OCI-LY3 (cell line): Measurements from ENCODE around the gene RNF25.

Experiments
- H2AFZ ChIP-seq: fragments of 200-600, 300-600 bp; shearing (Covaris generic); 2 replicates; pipeline ENCODE4 v1.6.0; 2014; ENCODE audit warnings: antibody characterized with exemption, low read depth, low read length
- H3K27ac ChIP-seq: fragments of 200-600, 300-600 bp; sonication (generic); 2 replicates; pipeline ENCODE4 v1.5.1; 2014; ENCODE audit warnings: mild to moderate bottlenecking, low read length, moderate library complexity, mixed read lengths
- H3K27me3 ChIP-seq: fragments of 200-600, 300-600 bp; sonication (generic); 2 replicates; pipeline ENCODE4 v1.6.1; 2014; ENCODE audit warnings: low read depth, low read length, mixed read lengths
- H3K36me3 ChIP-seq: fragments of 200-600, 300-600 bp; sonication (generic); replicated peaks from 2 replicates; pipeline ENCODE3; 2014; ENCODE audit warnings: low read depth, low read length, mixed read lengths
- H3K4me1 ChIP-seq: fragments of 300-600, 200-600 bp; sonication (generic); 2 replicates; pipeline ENCODE4 v1.6.1; 2014; ENCODE audit warnings: low read length, mixed read lengths
- H3K4me2 ChIP-seq: fragments of 200-600, 300-600 bp; sonication (generic); 2 replicates; pipeline ENCODE4 v1.6.1; 2014; ENCODE audit warnings: low read length, mixed read lengths
- H3K4me3 ChIP-seq: fragments of 300-600, 200-600 bp; sonication (generic); 2 replicates; pipeline ENCODE4 v1.5.1; 2014; ENCODE audit warnings: antibody characterized with exemption, mild to moderate bottlenecking, low read length, moderate library complexity
- H3K79me2 ChIP-seq: fragments of 300-600, 200-600 bp; shearing (Covaris generic); 2 replicates; pipeline ENCODE4 v1.6.1; 2014; ENCODE audit warnings: mild to moderate bottlenecking, low read length, mixed read lengths
- H3K9ac ChIP-seq: fragments of 300-600, 200-600 bp; shearing (Covaris generic); 2 replicates; pipeline ENCODE4 v1.6.0; 2014; ENCODE audit warnings: mild to moderate bottlenecking, low read length, moderate library complexity
- H3K9me3 ChIP-seq: fragments of 200-600, 300-600 bp; shearing (Covaris generic); 2 replicates; pipeline ENCODE4 v1.6.1; 2014; ENCODE audit warnings: low read length, mixed read lengths; ENCODE audit not compliant: insufficient read depth
- H4K20me1 ChIP-seq: fragments of 200-600, 300-600 bp; sonication (generic); 2 replicates; pipeline ENCODE4 v1.6.1; 2016; ENCODE audit warnings: low read length, mixed read lengths; ENCODE audit not compliant: insufficient read depth
- EZH2phosphoT487 ChIP-seq: fragments of 200-600 bp; shearing (Covaris generic); IDR thresholded peaks from 2 replicates; pipeline ENCODE4 v1.6.1; 2018; ENCODE audit warnings: antibody characterized with exemption, mixed run types, low read depth
- TF ChIP-seq, protein P1 (sequence below): fragments of 200-600, 300-600 bp; sonication (generic); IDR thresholded peaks from 2 replicates; pipeline ENCODE4 v1.5.1; 2014; ENCODE audit warnings: antibody characterized with exemption, low read length, low read depth

Gene RNF25

DNA sequence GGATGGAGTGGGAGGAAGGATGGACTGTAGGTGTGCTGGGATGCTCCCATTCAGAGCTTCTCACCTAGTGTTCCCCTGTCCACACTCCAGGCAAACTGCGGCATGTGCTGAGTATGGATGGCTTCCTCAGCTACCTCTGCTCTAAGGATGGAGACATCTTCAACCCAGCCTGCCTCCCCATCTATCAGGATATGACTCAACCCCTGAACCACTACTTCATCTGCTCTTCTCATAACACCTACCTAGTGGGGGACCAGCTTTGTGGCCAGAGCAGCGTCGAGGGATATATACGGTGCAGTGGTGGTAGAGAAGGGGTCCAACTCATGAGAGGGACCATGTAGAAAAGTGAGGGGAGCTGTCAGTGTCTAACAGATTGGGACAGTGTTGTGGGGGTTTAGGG is 43.9 kb downstream of the RNF25 start:
- no peak for TF ChIP-seq EZH2phosphoT487
- TF ChIP-seq, protein P1, sequence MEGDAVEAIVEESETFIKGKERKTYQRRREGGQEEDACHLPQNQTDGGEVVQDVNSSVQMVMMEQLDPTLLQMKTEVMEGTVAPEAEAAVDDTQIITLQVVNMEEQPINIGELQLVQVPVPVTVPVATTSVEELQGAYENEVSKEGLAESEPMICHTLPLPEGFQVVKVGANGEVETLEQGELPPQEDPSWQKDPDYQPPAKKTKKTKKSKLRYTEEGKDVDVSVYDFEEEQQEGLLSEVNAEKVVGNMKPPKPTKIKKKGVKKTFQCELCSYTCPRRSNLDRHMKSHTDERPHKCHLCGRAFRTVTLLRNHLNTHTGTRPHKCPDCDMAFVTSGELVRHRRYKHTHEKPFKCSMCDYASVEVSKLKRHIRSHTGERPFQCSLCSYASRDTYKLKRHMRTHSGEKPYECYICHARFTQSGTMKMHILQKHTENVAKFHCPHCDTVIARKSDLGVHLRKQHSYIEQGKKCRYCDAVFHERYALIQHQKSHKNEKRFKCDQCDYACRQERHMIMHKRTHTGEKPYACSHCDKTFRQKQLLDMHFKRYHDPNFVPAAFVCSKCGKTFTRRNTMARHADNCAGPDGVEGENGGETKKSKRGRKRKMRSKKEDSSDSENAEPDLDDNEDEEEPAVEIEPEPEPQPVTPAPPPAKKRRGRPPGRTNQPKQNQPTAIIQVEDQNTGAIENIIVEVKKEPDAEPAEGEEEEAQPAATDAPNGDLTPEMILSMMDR: no peak
- Histone ChIP-seq H2AFZ (no peak overlapping the region), H3K4me3 (no peak overlapping the region), H3K27me3 (no peaks in the 10 kb centered on the region), H4K20me1 (no peaks in the 10 kb centered on the region), H3K4me2 (no peak overlapping the region), H3K79me2 (no peaks in the 10 kb centered on the region), H3K4me1 (peaks cover 19% of the 10 kb centered on the region), H3K27ac (no peak overlapping the region), H3K36me3 (no peaks in the 10 kb centered on the region), H3K9ac (no peak overlapping the region), H3K9me3 (no peaks in the 10 kb centered on the region)

DNA sequence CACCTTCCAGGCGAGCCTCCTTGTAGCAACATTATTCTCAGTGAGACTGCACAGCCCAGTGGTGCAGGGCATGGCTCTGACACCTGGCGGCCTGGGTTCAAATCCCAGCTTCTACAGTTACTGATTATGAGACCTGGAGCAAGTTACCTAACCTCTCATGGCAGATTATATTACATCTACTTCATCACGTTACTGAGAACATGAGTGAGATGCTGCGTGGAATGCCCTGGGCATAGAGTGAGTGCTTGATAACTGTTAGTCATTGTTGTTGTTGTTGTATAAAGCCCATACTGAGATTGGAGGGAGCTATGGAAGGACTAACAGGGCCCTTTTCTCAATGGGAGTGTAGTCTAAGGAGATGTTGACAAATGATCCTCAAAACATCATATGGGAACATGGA is 45.4 kb downstream of the RNF25 start:
- H3K4me2 ChIP-seq: no peak overlapping the region
- TF ChIP-seq, protein P1: no peak
- TF ChIP-seq EZH2phosphoT487: no peak
- H2AFZ ChIP-seq: no peak overlapping the region
- H3K79me2 ChIP-seq: no peaks in the 10 kb centered on the region
- no peak overlapping the region for H3K27ac ChIP-seq
- no peak overlapping the region for H3K4me3 ChIP-seq
- H3K9me3 ChIP-seq: no peaks in the 10 kb centered on the region
- no peaks in the 10 kb centered on the region for H3K36me3 ChIP-seq
- H3K27me3 ChIP-seq: no peaks in the 10 kb centered on the region
- no peak overlapping the region for H3K9ac ChIP-seq
- H3K4me1 ChIP-seq: peaks cover 22% of the 10 kb centered on the region
- no peaks in the 10 kb centered on the region for H4K20me1 ChIP-seq

DNA sequence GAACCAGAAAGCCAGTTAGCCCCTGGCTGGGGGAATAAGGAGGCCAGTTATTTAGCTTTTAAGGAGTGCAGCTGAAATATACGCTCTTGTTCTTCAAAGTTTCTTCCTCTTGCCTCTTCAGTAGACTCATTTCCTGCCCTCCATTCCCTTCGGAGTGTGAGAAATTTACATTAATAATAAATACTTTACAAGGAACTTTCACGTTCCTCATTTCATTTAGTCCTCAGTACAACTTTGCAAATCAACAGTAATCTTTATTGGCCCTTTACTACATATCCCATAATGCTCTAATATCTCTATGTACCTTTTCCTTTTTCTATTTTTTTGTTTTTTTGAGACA is 48.5 kb downstream of the RNF25 start:
- no peak overlapping the region; the same call in 1 of the 2 replicates for H3K9ac ChIP-seq

DNA sequence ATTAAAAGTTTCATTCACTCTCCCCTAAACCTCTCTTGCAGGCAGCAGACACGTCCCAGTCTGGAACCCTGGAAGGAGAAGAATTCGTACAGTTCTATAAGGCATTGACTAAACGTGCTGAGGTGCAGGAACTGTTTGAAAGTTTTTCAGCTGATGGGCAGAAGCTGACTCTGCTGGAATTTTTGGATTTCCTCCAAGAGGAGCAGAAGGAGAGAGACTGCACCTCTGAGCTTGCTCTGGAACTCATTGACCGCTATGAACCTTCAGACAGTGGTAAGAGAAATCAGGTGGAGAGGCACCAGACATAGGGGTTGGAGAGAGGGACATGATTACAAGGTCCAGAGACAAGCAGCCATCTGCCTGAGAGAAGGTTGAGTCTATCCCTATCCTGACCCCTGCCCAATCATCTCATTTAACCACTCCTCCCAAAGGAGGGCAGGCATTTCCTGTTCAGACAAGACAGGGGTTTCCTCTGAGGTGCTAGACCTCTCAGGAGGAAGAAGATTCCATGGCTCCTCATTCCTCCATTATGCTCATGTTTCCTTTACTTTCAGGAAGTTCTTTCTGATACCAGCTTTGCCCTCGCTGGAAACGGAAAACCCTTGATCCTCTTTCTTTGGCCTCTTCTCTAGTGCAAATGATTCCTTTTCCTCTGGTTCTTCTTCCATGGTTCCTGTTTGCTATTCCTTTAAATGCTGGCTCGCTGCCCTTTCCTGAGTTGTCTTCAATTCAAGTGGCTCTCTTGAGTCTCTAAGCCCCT is 49.0 kb downstream of the RNF25 start:
- no peak overlapping the region for H3K4me3 ChIP-seq
- H4K20me1 ChIP-seq: no peaks in the 10 kb centered on the region
- H3K36me3 ChIP-seq: no peaks in the 10 kb centered on the region
- TF ChIP-seq, protein P1: no peak
- TF ChIP-seq EZH2phosphoT487: no peak
- H3K79me2 ChIP-seq: no peaks in the 10 kb centered on the region
- H3K4me2 ChIP-seq: peak overlapping the region; percentile 47
- H3K27ac ChIP-seq: no peak overlapping the region
- no peaks in the 10 kb centered on the region for H3K9me3 ChIP-seq
- peaks cover 18% of the 10 kb centered on the region for H3K4me1 ChIP-seq
- no peak overlapping the region; the same call in 1 of the 2 replicates for H3K9ac ChIP-seq
- peak overlapping the region; percentile 64; the same call in 1 of the 2 replicates for H2AFZ ChIP-seq
- no peaks in the 10 kb centered on the region for H3K27me3 ChIP-seq

More for the DNA sequence above, 48.5 kb downstream of the RNF25 start:
- peak overlapping the region; percentile 47 for H3K4me2 ChIP-seq
- H3K27ac ChIP-seq: no peak overlapping the region
- no peaks in the 10 kb centered on the region for H4K20me1 ChIP-seq
- H3K36me3 ChIP-seq: no peaks in the 10 kb centered on the region
- H3K4me3 ChIP-seq: no peak overlapping the region
- TF ChIP-seq EZH2phosphoT487: no peak
- TF ChIP-seq, protein P1: no peak
- peaks cover 22% of the 10 kb centered on the region for H3K4me1 ChIP-seq
- H3K79me2 ChIP-seq: no peaks in the 10 kb centered on the region
- no peaks in the 10 kb centered on the region for H3K9me3 ChIP-seq
- no peaks in the 10 kb centered on the region for H3K27me3 ChIP-seq
- peak overlapping the region; percentile 64; the same call in 1 of the 2 replicates for H2AFZ ChIP-seq
